Measurements from ENCODE around the gene SLC5A11. TPM values are rescaled to one million over a fixed set of nuclear protein-coding genes. Genes with fewer than 3 reads are reported as not detected.

The SLC5A11 gene, protein sequence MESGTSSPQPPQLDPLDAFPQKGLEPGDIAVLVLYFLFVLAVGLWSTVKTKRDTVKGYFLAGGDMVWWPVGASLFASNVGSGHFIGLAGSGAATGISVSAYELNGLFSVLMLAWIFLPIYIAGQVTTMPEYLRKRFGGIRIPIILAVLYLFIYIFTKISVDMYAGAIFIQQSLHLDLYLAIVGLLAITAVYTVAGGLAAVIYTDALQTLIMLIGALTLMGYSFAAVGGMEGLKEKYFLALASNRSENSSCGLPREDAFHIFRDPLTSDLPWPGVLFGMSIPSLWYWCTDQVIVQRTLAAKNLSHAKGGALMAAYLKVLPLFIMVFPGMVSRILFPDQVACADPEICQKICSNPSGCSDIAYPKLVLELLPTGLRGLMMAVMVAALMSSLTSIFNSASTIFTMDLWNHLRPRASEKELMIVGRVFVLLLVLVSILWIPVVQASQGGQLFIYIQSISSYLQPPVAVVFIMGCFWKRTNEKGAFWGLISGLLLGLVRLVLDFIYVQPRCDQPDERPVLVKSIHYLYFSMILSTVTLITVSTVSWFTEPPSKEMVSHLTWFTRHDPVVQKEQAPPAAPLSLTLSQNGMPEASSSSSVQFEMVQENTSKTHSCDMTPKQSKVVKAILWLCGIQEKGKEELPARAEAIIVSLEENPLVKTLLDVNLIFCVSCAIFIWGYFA
- not detected for total RNA-seq

GRCh38 chr16:24845726-24846547 lies at the start of gene SLC5A11:
SLC5A11 (plus strand) TSS chr16:24845963; CDS start chr16:24858644, 12,681 bp downstream.

Other genes starting within 250 kb of the SLC5A11 start
- 157 TPM for gene TNRC6A, start 116.3 kb upstream of the SLC5A11 start, total RNA-seq
- gene ARHGAP17, start 169.4 kb downstream of the SLC5A11 start, total RNA-seq: 61.3 TPM